ENCODE results near the gene SHANK3.
A peak's percentile ranks its signal among the peaks of the same experiment; 100 is the strongest.

SHANK3 gene

GRCh38 chr22:50699756-50700386 is 27.2 kb downstream of the SHANK3 start:
- Histone ChIP-seq H3K27ac (ENCODE audit: extremely low read depth, low read depth, low read length) (no peak overlapping the region), H3K36me3 (ENCODE audit: control insufficient read depth in 2 of 2, insufficient read depth in 1 of 2, low read length in 2 of 2) (peaks cover 0 to 48% of the 10 kb centered on the region in 2 experiments; a peak in 1 of 3 replicates), H3K9me3 (ENCODE audit: control insufficient read depth, insufficient read depth, low read depth, low read length) (no peaks in the 10 kb centered on the region), H3K4me3 (ENCODE audit: low read depth, low read length) (no peak overlapping the region), H3K4me1 (ENCODE audit: control insufficient read depth, insufficient read depth, low read length) (no peaks in the 10 kb centered on the region)
- CTCF ChIA-PET: interaction anchor here (0.6 to 0.9 kb wide), 7 partner anchors 9 to 340 kb away, joined by 3 to 4 read pairs (median 3); no protein-coding TSS in a partner anchor
- POLR2A ChIA-PET: no interaction called here
- TF ChIP-seq AEBP2 (tag by site-specific recombination; IDR thresholded peaks at IDR 0.05; ENCODE audit: borderline replicate concordance): no peak
- TF ChIP-seq KLF9 (tag by site-specific recombination; IDR thresholded peaks at IDR 0.05; ENCODE audit: low read depth): no peak
- no peak for TF ChIP-seq ZNF423 (tag by site-specific recombination; IDR thresholded peaks at IDR 0.05)
- TF ChIP-seq, protein P1, sequence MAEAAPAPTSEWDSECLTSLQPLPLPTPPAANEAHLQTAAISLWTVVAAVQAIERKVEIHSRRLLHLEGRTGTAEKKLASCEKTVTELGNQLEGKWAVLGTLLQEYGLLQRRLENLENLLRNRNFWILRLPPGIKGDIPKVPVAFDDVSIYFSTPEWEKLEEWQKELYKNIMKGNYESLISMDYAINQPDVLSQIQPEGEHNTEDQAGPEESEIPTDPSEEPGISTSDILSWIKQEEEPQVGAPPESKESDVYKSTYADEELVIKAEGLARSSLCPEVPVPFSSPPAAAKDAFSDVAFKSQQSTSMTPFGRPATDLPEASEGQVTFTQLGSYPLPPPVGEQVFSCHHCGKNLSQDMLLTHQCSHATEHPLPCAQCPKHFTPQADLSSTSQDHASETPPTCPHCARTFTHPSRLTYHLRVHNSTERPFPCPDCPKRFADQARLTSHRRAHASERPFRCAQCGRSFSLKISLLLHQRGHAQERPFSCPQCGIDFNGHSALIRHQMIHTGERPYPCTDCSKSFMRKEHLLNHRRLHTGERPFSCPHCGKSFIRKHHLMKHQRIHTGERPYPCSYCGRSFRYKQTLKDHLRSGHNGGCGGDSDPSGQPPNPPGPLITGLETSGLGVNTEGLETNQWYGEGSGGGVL (tag by site-specific recombination; IDR thresholded peaks at IDR 0.05): peak; percentile 53; the same call in 1 of the 2 replicates
- TF ChIP-seq, protein P2, sequence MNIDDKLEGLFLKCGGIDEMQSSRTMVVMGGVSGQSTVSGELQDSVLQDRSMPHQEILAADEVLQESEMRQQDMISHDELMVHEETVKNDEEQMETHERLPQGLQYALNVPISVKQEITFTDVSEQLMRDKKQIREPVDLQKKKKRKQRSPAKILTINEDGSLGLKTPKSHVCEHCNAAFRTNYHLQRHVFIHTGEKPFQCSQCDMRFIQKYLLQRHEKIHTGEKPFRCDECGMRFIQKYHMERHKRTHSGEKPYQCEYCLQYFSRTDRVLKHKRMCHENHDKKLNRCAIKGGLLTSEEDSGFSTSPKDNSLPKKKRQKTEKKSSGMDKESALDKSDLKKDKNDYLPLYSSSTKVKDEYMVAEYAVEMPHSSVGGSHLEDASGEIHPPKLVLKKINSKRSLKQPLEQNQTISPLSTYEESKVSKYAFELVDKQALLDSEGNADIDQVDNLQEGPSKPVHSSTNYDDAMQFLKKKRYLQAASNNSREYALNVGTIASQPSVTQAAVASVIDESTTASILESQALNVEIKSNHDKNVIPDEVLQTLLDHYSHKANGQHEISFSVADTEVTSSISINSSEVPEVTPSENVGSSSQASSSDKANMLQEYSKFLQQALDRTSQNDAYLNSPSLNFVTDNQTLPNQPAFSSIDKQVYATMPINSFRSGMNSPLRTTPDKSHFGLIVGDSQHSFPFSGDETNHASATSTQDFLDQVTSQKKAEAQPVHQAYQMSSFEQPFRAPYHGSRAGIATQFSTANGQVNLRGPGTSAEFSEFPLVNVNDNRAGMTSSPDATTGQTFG (tag by site-specific recombination; IDR thresholded peaks at IDR 0.05; ENCODE audit: borderline replicate concordance): no peak
- no peak for TF ChIP-seq ZNF514 (tag by site-specific recombination; IDR thresholded peaks at IDR 0.05)
- TF ChIP-seq, protein P3, sequence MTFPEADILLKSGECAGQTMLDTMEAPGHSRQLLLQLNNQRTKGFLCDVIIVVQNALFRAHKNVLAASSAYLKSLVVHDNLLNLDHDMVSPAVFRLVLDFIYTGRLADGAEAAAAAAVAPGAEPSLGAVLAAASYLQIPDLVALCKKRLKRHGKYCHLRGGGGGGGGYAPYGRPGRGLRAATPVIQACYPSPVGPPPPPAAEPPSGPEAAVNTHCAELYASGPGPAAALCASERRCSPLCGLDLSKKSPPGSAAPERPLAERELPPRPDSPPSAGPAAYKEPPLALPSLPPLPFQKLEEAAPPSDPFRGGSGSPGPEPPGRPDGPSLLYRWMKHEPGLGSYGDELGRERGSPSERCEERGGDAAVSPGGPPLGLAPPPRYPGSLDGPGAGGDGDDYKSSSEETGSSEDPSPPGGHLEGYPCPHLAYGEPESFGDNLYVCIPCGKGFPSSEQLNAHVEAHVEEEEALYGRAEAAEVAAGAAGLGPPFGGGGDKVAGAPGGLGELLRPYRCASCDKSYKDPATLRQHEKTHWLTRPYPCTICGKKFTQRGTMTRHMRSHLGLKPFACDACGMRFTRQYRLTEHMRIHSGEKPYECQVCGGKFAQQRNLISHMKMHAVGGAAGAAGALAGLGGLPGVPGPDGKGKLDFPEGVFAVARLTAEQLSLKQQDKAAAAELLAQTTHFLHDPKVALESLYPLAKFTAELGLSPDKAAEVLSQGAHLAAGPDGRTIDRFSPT (tag by site-specific recombination; IDR thresholded peaks at IDR 0.05): no peak
- TF ChIP-seq ZNF19 (tag by site-specific recombination; IDR thresholded peaks at IDR 0.05; ENCODE audit: low read depth): no peak
- no peak for TF ChIP-seq ZNF830 (tag by site-specific recombination; IDR thresholded peaks at IDR 0.05; ENCODE audit: low read depth)
- no peak for TF ChIP-seq ZIC2 (tag by site-specific recombination; IDR thresholded peaks at IDR 0.05)
- TF ChIP-seq SCRT1 (tag by site-specific recombination; IDR thresholded peaks at IDR 0.05; ENCODE audit: borderline replicate concordance): peak; percentile 33; the same call in 1 of the 2 replicates
- TF ChIP-seq, protein P4, sequence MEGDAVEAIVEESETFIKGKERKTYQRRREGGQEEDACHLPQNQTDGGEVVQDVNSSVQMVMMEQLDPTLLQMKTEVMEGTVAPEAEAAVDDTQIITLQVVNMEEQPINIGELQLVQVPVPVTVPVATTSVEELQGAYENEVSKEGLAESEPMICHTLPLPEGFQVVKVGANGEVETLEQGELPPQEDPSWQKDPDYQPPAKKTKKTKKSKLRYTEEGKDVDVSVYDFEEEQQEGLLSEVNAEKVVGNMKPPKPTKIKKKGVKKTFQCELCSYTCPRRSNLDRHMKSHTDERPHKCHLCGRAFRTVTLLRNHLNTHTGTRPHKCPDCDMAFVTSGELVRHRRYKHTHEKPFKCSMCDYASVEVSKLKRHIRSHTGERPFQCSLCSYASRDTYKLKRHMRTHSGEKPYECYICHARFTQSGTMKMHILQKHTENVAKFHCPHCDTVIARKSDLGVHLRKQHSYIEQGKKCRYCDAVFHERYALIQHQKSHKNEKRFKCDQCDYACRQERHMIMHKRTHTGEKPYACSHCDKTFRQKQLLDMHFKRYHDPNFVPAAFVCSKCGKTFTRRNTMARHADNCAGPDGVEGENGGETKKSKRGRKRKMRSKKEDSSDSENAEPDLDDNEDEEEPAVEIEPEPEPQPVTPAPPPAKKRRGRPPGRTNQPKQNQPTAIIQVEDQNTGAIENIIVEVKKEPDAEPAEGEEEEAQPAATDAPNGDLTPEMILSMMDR (tag by site-specific recombination; IDR thresholded peaks at IDR 0.05): peak; percentile 33; the same call in 1 of the 2 replicates
- TF ChIP-seq ZNF654 (tag by site-specific recombination; IDR thresholded peaks at IDR 0.05; ENCODE audit: low read depth): peak; percentile 36
- no peak for TF ChIP-seq ZNF221 (tag by site-specific recombination; IDR thresholded peaks at IDR 0.05; ENCODE audit: borderline replicate concordance)
- TF ChIP-seq KLF17 (tag by site-specific recombination; IDR thresholded peaks at IDR 0.05): no peak
- no peak for TF ChIP-seq PRDM2 (tag by site-specific recombination; IDR thresholded peaks at IDR 0.05; ENCODE audit: borderline replicate concordance)
